ENCODE results near the gene NNT. TPM values are rescaled to one million over a fixed set of nuclear protein-coding genes. Genes with fewer than 3 reads are reported as not detected.

The NNT gene
- total RNA-seq, 1 donor from 2014 or later, result 120 TPM

- H3K4me3 Mint-ChIP-seq (ENCODE audit: unreplicated experiment), result no peak overlapping the region
- peak overlapping the region; percentile 3 for H3K27ac Mint-ChIP-seq (ENCODE audit: unreplicated experiment)
- no peaks in the 10 kb centered on the region for H3K9me3 Mint-ChIP-seq (ENCODE audit: low read depth)
- no peaks in the 10 kb centered on the region for H3K27me3 Mint-ChIP-seq (ENCODE audit: low read depth)
- H3K36me3 Mint-ChIP-seq (ENCODE audit: low read depth), result peaks cover 6% of the 10 kb centered on the region
- peaks cover 48% of the 10 kb centered on the region for H3K4me1 Mint-ChIP-seq (ENCODE audit: low read depth)
- DNase-seq (ENCODE audit: low spot score), result no peak
- TF ChIP-seq CTCF (IDR thresholded peaks at IDR 0.05), result no peak
These were observed 39.4 kb downstream of the NNT start for GRCh38 chr5:43642428-43642827.

GRCh38 chr5:43643327-43643726 is 40.3 kb downstream of the NNT start:
- DNase-seq (ENCODE audit: low spot score), result no peak
- H3K9me3 Mint-ChIP-seq (ENCODE audit: low read depth), result no peaks in the 10 kb centered on the region
- TF ChIP-seq CTCF (IDR thresholded peaks at IDR 0.05), result no peak
- H3K27me3 Mint-ChIP-seq (ENCODE audit: low read depth), result no peaks in the 10 kb centered on the region
- H3K27ac Mint-ChIP-seq (ENCODE audit: unreplicated experiment), result peak overlapping the region; percentile 77
- peaks cover 48% of the 10 kb centered on the region for H3K4me1 Mint-ChIP-seq (ENCODE audit: low read depth)
- no peak overlapping the region for H3K4me3 Mint-ChIP-seq (ENCODE audit: unreplicated experiment)
- H3K36me3 Mint-ChIP-seq (ENCODE audit: low read depth), result peaks cover 6% of the 10 kb centered on the region

GRCh38 chr5:43643750-43644149 is 40.8 kb downstream of the NNT start:
- Mint-ChIP-seq H3K9me3 (ENCODE audit: low read depth) (no peaks in the 10 kb centered on the region), H3K4me1 (ENCODE audit: low read depth) (peaks cover 52% of the 10 kb centered on the region), H3K27me3 (ENCODE audit: low read depth) (no peaks in the 10 kb centered on the region), H3K27ac (ENCODE audit: unreplicated experiment) (peak overlapping the region; percentile 8), H3K4me3 (ENCODE audit: unreplicated experiment) (no peak overlapping the region), H3K36me3 (ENCODE audit: low read depth) (peaks cover 6% of the 10 kb centered on the region)
- no peak for DNase-seq (ENCODE audit: low spot score)
- no peak for TF ChIP-seq CTCF (IDR thresholded peaks at IDR 0.05)

GRCh38 chr5:43646992-43647391 is 44.0 kb downstream of the NNT start:
- H3K36me3 Mint-ChIP-seq (ENCODE audit: low read depth), result peaks cover 10% of the 10 kb centered on the region
- peak overlapping the region; percentile 74 for H3K27ac Mint-ChIP-seq (ENCODE audit: unreplicated experiment)
- TF ChIP-seq CTCF (IDR thresholded peaks at IDR 0.05), result peak; percentile 72
- no peaks in the 10 kb centered on the region for H3K9me3 Mint-ChIP-seq (ENCODE audit: low read depth)
- DNase-seq (ENCODE audit: low spot score), result no peak
- H3K27me3 Mint-ChIP-seq (ENCODE audit: low read depth), result no peaks in the 10 kb centered on the region
- H3K4me1 Mint-ChIP-seq (ENCODE audit: low read depth), result peaks cover 54% of the 10 kb centered on the region
- no peak overlapping the region for H3K4me3 Mint-ChIP-seq (ENCODE audit: unreplicated experiment)

- Mint-ChIP-seq H3K4me1 (ENCODE audit: low read depth) (peaks cover 48% of the 10 kb centered on the region), H3K4me3 (ENCODE audit: unreplicated experiment) (no peak overlapping the region), H3K27ac (ENCODE audit: unreplicated experiment) (peak overlapping the region; percentile 94), H3K27me3 (ENCODE audit: low read depth) (no peaks in the 10 kb centered on the region), H3K9me3 (ENCODE audit: low read depth) (no peaks in the 10 kb centered on the region), H3K36me3 (ENCODE audit: low read depth) (peaks cover 14% of the 10 kb centered on the region)
- DNase-seq (ENCODE audit: low spot score), result no peak
- TF ChIP-seq CTCF (IDR thresholded peaks at IDR 0.05), result no peak
These were observed 44.8 kb downstream of the NNT start for GRCh38 chr5:43647789-43648188.

All from chondrocyte (in vitro differentiated cells).